HG03575 (cell line): Measurements from ENCODE around the gene PDLIM4.

ENCODE experiments used
- ATAC-seq: cut with Tn5 transposase; IDR thresholded peaks from one replicate; pipeline ENCODE4 v1.9.1; 2021; ENCODE audit not compliant: unreplicated experiment, insufficient number of reproducible peaks, low FRiP score; ENCODE audit errors: extremely low read depth

Gene PDLIM4

DNA sequence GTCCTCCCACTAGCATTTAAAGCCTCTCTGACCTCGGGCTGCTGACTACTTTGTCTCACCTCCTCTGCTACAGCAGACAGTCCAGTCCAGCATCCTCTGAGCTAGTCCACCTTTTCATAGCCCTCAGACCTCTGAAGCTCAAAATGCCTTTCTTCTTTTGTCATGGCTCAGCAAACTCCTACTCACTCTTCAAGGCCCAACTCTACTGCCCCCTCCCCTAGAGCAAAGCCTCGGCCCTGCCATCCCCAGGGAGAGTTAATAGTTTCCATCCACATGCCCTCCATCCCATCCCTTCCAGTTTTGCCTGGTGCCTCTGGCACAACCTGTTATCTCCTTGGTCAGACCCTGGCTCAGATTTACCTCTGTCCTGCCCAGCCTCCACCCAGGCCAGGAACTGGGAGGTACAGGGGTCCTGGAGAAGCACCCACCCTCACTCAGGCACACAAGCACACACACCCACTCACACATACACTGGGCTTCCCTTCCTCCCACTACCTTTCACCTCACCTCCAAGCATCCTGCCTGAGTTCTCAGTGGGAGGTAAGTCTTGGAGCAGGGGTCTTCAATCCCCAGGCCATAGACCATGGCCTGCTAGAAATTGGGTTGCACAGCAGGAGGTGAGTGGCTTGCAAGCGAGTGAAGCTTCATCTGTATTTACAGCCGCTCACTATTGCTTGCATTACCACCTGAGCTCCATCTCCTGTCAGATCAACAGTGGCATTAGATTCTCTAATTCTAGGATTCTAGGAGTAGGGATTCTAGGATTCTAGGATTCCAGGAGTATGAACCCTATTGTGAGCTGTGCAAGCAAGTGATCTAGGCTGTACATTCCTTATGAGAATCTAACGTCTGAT, 18.1 kb downstream of the PDLIM4 start:
- no peak for ATAC-seq

DNA sequence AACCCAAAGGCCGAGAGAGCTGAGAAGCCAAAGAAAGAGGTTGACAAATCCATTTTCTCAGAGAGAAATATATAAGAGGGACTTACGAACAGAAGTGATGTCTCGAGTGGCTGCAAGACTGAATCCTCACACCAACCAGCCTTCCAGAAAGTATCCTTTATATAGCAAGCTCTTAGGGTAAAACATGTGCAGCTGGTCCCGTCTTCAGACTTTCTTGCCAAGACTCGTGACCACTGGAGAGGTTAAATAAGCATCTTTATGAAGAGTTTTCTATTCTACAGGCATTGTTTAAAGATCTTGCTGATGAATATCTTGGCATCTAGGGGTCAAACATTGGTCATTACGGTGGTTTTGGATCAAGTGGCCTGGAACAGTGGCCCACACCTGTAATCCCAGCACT, 19.8 kb downstream of the PDLIM4 start:
- no peak for ATAC-seq

DNA sequence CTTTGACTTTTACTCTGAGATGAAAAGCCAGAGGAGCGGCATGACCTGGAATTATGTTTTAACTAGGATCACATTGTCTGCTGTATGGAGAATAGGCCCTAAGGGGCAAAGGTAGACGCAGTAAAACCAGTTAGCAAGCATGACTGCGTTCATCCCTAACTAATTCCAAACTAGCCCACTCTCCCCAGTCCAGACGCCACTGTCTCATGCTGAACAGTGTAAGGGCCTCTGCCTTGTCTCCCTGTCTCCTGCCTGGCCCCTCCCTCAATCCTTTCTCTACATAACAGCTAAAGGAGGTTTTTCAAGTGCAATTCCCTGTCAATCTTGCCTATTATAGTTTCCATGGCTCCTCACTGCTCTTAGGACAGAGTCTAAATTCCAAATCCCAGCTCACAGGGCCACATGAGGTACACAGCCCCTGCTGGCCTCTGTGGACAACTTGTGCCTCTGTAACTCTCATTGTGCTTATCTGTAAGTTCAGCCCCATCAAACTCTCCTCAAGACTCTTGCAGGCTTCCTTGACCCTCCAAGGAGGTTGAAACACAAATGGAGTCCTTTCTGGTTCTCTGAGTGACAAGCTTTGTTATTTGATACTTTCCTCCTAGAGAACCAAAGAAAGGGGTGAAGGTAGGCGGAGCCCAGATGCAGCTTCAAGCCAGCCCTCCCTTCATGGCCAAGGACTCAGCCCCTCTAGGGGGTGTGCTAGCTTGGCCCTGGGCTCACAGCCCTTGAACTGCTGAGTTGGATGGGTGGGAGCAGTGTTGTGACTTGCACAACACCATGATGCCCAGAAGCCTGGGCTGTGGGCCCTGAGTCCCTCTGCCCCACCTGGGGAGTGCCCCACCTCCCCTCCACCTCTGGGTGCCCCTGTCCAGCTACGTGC, 20.7 kb downstream of the PDLIM4 start:
- ATAC-seq, result no peak

DNA sequence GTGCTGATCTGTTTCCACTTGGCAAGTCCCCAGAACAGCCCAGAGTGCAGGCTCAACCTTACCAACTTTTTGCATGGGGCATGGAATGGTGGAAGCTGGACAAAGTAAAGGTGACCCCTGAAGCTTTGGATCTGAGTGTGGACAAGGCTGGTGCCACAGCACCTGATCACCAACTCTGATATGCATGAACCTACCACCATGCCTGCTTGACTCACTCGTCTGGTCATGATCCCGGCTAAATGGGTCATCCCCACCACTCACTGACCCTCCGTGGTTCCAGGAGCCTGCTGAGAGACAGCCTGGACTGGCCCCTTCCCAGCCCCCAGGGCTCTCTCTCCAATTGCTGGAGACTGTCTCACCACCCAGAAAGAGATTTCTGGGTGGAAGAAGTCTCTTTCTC, 22.3 kb downstream of the PDLIM4 start:
- no peak for ATAC-seq

DNA sequence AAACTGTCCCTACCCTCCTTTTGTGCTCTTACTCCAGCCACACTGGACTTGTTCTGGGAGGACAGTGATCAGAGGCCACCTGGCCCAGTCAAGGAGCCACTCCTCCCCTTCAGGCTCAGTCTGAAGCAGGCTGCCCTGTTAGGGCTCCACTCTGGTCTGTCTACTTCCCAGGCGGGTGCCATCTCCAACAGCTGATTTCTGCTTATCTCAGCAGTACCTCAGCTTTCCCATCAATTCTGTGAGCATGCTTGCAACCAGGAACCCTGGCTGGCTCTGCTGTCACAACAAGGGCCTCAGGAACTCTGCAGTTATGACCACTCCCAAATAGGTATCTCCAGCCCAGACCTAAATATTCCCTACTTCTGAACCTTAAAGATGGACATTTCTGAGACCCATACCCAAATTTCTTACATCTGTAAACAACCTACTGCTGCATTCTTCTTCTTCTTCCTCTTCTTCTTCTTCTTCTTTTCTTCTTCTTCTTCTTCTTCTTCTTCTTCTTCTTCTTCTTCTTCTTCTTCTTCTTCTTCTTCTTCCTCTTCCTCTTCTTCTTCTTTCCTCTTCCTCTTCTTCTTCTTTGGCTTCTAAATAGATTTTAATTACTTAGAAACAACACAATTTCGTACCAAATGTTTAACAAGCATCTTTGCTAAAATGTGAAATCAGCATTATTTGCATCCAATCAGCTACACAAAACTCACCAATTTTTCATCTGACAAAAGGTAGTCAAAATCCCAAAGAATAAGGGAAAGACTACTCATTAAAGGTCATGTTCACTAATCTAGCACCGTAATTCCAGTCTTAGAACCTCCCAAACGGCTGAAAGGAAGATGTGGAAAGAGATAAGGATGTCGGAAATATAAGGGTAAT, 23.1 kb downstream of the PDLIM4 start:
- ATAC-seq, result no peak

DNA sequence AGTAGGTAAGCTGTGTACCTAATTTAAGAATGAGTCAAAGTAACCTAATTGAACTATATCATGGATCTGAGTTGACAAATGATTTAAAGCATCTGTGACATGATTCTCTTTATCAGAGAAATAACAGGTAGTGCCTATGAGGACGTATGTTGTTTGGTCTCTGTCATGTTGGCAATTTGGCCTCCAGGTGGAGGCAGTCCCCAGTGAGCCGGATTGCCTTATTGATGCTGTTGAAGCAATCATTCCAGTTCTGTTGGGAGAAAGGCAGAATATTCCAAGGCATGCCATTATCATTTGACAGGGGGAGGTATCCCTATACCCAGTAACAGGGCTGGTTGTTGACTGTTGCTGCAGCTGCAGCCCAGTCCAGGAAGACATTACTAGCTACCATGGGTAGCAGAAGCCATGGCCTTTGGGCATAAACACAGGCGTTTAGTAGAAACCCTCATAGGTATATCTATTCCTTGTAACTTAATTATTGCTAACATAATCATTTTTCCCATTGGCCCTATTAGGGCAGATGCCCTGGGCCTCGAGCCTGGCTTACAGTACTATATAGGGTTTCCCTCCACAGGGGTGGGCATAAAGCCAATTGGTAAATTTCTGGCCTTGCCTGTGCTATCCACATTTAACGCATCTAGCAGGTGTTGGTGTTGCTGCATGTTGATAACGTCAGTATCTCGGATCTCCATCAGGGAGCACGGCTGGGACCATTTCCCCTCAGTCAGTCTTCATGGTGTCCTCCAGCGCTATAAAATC, 24.5 kb downstream of the PDLIM4 start:
- ATAC-seq, result no peak

DNA sequence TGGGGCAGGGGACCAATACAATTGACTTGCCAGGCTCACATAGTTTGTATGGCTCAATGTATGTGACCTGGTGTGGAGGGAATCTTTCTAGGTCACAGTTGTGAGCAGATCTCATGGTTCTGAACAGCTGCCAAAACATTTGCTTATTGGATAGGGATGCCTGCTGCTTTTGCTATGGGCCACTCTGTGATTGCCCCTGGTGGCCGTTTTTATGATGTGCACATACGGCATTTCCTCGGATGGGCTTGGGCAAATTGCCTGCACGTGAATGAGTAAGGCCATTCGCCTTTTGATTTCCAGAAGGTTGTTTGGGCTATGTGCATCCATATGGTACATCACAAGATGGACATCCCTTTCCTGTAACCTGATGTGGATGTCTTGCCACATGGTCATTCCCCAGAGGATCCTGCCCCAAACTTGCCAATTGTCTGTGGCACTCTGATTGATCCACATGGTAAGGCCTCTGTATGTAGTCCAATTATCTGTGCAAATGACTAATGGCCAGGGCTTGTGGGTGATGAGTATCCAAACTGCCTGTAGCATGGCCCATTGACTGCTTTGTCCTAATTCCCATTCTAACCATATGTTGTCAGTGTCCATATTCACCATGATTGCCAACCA, 26.0 kb downstream of the PDLIM4 start:
- no peak for ATAC-seq

DNA sequence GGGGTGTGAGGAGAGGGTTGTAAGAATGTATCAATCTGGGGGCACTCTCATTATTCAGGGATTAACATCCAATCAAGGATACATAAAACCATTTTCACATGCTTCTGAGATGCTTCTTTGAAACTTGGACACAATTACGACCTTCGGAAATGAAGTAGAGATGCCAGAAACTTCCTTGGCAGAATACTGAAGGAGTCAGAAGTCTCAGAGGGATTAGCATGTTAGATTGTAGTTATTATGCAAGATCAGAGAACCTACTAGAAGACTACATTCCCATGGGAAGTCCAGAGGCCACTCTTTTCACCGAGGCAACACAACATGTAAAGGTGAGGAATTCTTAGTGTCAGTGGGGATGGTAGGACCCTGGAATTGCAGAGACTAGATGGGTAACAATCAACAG, 31.6 kb downstream of the PDLIM4 start:
- ATAC-seq, result no peak

DNA sequence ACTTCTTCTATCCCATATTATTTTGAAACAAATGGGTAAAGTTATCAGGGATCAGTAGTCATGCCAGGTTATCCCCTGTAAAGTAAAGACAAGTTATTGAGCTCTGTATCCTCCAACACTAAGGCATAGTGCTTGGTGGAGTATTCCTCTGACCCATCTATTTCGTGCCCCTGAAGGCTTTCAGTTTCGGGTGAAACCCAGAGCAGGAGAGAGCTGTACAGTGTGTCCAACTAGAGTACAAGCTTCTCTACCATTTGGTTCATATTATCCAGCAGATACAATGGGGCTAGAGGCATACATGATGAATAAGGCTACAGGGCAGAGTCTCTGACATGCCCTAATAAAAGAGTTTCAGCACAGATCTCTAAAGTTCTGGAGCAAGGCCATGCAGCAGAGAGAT, 33.5 kb downstream of the PDLIM4 start:
- no peak for ATAC-seq

DNA sequence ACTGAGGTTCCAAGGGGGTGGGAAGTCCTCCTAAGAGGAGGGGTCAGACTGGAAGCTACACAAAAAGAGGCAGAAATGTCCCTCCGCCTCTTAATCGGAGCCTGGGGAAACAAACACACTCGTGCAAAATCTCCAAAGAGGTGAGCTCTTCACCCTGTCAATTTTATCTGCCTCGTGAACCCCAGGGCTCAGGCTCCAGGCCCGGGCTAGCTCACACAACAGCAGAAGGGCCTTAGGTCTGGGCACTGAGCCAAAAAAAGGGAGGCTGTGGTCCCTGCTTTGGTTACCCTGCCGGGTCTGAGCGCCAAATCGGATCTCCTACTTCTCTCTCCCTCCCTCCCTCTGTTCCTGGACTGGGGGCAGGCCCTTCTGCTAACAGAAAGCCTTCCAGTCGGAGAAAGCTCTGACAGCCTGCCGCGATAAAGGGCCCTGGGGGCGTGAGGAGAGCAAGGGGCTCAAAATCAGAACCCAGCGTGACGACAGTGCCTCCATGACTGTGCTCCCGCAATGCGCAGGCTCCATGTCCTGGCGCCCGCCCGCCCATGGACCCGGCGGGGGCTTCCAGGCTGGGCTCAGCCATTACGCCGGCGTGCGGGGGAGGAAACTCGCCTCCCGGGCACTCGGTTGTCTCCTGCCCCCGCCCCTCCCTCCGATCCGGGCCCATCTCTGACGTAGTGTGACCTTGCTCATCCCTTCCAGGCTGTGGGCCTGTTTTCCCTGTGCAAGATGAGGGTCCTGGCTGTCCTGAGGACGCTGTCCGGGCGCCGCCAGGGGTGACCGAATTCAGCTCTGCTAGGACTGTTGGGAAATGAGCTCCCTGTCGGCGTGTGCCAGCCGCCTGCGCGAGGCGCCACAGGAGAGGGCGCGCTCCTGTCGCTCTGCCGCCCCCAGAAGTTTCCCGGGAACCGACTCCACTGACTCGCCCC, 35.8 kb downstream of the PDLIM4 start:
- no peak for ATAC-seq

DNA sequence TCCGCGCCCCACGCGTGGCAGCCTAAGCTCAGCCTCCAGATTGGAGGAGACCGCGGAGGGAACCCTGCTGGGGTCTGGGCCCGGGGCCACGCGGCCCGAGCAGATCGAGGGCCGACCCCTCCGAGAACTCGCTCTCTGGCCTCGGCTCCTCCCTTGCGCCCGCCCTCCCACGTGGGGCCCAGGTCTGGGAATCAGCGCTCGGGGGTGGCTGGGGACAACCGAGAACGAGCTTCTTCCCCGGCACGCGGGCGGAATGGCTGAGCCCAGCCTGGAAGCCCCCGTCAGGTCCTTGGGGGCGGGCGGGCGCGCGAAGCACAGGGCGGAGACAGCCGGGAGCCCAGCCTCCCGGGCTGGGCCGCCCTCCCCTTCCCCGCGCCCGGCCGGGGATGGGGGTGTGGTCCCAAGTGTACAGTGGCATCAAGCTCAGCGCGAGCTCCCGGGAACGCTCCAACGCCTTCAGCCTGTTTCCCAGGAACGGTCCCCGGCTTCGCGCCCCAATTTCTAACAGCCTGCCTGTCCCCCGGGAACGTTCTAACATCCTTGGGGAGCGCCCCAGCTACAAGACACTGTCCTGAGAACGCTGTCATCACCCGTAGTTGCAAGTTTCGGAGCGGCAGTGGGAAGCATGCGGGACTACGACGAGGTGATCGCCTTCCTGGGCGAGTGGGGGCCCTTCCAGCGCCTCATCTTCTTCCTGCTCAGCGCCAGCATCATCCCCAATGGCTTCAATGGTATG, 36.7 kb downstream of the PDLIM4 start, which contains the start of gene SLC22A4:
TSS of gene SLC22A4 (plus strand) at position 403 of the 736 bp plus-strand sequence. CDS start at position 626, 223 bp downstream.
- no peak for ATAC-seq

DNA sequence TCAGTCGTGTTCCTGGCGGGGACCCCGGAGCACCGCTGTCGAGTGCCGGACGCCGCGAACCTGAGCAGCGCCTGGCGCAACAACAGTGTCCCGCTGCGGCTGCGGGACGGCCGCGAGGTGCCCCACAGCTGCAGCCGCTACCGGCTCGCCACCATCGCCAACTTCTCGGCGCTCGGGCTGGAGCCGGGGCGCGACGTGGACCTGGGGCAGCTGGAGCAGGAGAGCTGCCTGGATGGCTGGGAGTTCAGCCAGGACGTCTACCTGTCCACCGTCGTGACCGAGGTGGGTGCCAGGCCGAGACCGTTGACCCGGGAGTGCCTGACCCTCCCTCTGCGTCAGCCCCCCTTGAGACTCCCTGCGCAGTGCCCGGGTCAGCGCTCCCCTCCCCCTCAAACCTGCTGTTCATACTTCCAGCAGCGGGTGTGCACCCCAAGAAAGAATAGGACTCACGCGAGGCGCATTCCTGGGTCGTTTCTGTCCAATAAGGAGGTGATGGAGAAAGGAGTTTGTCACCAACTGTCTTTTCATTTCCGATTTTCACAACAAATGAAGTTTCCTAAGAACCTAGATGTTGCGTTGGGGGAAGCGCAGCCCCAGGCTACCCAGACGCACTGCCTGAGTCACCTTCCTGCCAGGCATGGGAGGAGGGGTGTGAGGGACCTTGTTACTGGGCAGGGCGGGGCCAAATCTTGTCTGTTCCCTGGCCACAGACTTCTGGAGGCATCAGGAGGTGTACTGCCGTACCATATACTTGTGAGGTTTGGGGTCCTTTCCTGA, 37.4 kb downstream of the PDLIM4 start:
- no peak for ATAC-seq

DNA sequence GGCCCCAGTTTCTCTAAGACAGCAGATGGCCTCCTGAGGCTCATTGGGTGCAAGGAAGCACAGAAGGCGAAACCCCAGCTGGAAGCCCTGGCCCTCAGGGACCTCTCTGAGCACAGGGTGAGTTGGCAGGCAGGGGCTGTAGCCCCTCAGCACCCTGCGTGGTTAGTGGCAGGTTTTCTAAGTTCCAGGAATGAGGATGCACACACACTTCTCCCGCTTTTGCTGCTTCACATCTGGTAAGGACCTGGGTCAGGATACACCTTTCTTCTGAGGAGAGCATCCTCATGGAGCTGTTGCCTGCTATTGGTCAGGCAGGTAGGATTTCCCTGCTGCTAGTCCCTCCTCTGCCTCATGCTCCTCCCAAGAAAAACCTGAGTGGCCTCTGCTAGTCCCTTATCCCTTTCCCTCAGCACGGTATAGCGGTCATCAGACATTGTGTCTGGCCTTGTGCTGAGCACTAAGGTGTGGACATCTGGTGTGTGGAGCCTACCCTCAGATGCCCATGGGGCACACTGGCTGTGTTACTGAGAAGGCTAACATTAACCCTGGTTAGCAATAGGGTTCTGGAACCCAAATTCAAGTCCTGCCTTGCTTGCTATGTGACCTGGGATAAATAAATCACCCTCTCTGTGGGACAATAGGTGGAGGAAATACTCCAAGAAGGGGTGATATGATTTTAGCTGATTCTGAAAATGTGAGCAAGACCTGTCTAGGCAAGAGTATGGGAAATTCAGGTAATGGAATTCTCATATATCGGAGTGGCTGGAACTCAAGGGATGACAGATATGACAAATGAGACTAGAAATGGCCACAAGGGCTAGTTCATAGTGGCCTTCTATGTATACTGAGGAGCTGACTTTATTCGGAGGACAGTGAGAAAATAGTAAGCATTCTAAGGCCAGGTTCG, 38.3 kb downstream of the PDLIM4 start:
- ATAC-seq, result no peak

DNA sequence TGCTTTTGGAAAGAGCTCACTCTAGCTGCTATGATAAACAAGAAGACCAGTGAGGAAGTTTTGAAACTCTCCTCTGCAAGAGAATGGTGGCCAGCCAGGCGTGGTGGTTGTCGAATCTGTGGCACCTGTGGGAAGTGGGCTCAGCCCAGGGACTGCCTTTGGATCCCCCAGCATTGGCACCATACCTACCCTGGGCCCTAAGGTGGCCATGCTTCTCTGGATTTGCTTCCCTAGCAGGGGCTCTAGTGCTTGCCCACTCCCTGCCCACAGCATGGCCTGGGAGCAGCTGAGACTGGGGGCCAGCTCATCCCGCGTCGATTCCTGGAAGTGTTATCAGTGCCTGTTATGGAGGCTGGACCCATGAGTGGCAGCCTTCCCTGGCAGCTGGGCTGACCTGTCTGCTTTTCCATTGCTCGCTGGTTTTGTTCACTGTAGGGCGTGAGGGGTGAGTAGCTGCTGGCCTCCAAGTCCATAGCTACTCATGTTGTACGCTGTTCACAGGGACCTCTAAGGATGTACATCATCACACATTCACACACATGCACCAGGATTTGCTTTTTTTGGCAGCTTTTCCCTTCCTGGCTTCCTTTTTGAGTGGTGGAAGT, 39.0 kb downstream of the PDLIM4 start:
- ATAC-seq, result no peak
